A549 (cell line): ENCODE measurements around the gene NDUFB11. TPM values are rescaled to one million over a fixed set of nuclear protein-coding genes. Genes with fewer than 3 reads are reported as not detected.

ENCODE experiments used
- ATAC-seq, 2 experiments: fragments of 200-7000 bp in 1 of 2; fragments of >200 bp in 1 of 2; cut with Nextera tagmentation in 1 of 2; cut with Tn5 transposase in 1 of 2; 3 replicates each; pipeline versions ENCODE4 v1.8.0 to v1.9.1; 2018 to 2020; ENCODE audit warnings: mild to moderate bottlenecking in 1 of 2, moderate library complexity in 1 of 2
- CTCF ChIA-PET: fragments of 300-600 bp; sonication (Branson Sonifier 250); formaldehyde crosslinking; extraction: SDS; loops from one replicate; lab custom pipeline; 2021; ENCODE audit warnings: antibody characterized with exemption, inconsistent platforms; lab: Yijun Ruan, JAX
- POLR2A ChIA-PET: fragments of 350-600 bp; formaldehyde crosslinking; extraction: SDS; loops from one replicate; lab custom pipeline; 2021; ENCODE audit warnings: antibody characterized with exemption, inconsistent platforms; lab: Yijun Ruan, JAX
- DNase-seq, 2 experiments: peaks; one replicate each; pipeline versions ENCODE4 v3.0.0 to v3.0.0-alpha.2; 2011 to 2016; ENCODE audit warnings: low read depth in 1 of 2, low spot score in 1 of 2
- FAIRE-seq: peaks from 2 replicates; lab custom pipeline; 2011; peaks lifted over from hg19 to GRCh38; lab: Jason Lieb, UNC
- H3K27ac ChIP-seq, 2 experiments: fragments of >200 bp; sonication (Bioruptor Twin); formaldehyde crosslinking; 3 replicates each; pipeline ENCODE4 v1.5.1; 2016 to 2017
- H3K4me1 ChIP-seq: fragments of >200 bp; sonication (Bioruptor Twin); formaldehyde crosslinking; 3 replicates; pipeline ENCODE4 v1.6.1; 2016
- H3K4me2 ChIP-seq: fragments of >200 bp; sonication (Bioruptor Twin); formaldehyde crosslinking; 3 replicates; pipeline ENCODE4 v1.6.1; 2016
- H3K4me3 ChIP-seq: fragments of >200 bp; sonication (Bioruptor Twin); formaldehyde crosslinking; 3 replicates; pipeline ENCODE4 v1.5.1; 2016
- H3K9me3 ChIP-seq: fragments of >200 bp; sonication (Bioruptor Twin); formaldehyde crosslinking; 3 replicates; pipeline ENCODE4 v1.6.1; 2016
- CBX2 ChIP-seq: fragments of 200-600 bp; sonication (generic); IDR thresholded peaks from 2 replicates; pipeline ENCODE4 v1.6.1; 2016; ENCODE audit warnings: low read depth, mild to moderate bottlenecking, borderline replicate concordance
- CEBPB ChIP-seq, 2 experiments: fragments of >200 bp in 1 of 2; sonication (Bioruptor Twin) in 1 of 2; formaldehyde crosslinking in 1 of 2; IDR thresholded peaks; 2 replicates each; pipeline ENCODE4 v1.6.1; 2012 to 2016
- CHD2 ChIP-seq: fragments of 150-350 bp; IDR thresholded peaks from 2 replicates; pipeline ENCODE4 v1.6.1; 2014; ENCODE audit warnings: low read length; ENCODE audit not compliant: partially characterized antibody
- EHF ChIP-seq: fragments of 250-450 bp; sonication (Bioruptor Pico); IDR thresholded peaks from 2 replicates; pipeline ENCODE4 v1.5.0; 2020; ENCODE audit warnings: mild to moderate bottlenecking
- EP300 ChIP-seq, 2 experiments: fragments of >200 bp; sonication (Bioruptor Twin); formaldehyde crosslinking; IDR thresholded peaks; 2 replicates in 1 of 2; 3 replicates in 1 of 2; pipeline ENCODE4 v1.6.1; 2016 to 2017
- ESRRA ChIP-seq: fragments of 150-350 bp; IDR thresholded peaks from 2 replicates; pipeline ENCODE4 v1.6.1; 2014; ENCODE audit warnings: mild to moderate bottlenecking, low read length, borderline replicate concordance
- HOXA7 ChIP-seq: fragments of 250-450 bp; sonication (Bioruptor Pico); IDR thresholded peaks from 2 replicates; pipeline ENCODE4 v1.5.0; 2020; ENCODE audit warnings: mild to moderate bottlenecking, moderate library complexity
- KDM1A ChIP-seq: fragments of 200-600 bp; sonication (generic); IDR thresholded peaks from 2 replicates; pipeline ENCODE4 v1.6.1; 2016; ENCODE audit warnings: low read depth, mild to moderate bottlenecking
- MAFK ChIP-seq: fragments of 450-650 bp; IDR thresholded peaks from 2 replicates; pipeline ENCODE4 v1.6.1; 2014; ENCODE audit not compliant: partially characterized antibody
- MYC ChIP-seq: IDR thresholded peaks from 2 replicates; pipeline ENCODE4 v1.6.1; 2012; ENCODE audit warnings: mild to moderate bottlenecking, inconsistent platforms, low read length, improper control_type of control experiment, borderline replicate concordance
- NFE2L2 ChIP-seq: fragments of 150-350 bp; conservative IDR thresholded peaks from 2 replicates; pipeline ENCODE4 v1.6.1; 2014; ENCODE audit warnings: low read length
- NR3C1 ChIP-seq: fragments of >200 bp; sonication (Bioruptor Twin); formaldehyde crosslinking; IDR thresholded peaks from 3 replicates; pipeline ENCODE4 v1.6.1; 2017
- PHF8 ChIP-seq: fragments of 200-600 bp; sonication (generic); IDR thresholded peaks from 2 replicates; pipeline ENCODE4 v1.6.1; 2016; ENCODE audit warnings: low read depth, mild to moderate bottlenecking, antibody characterized with exemption, moderate library complexity, borderline replicate concordance
- POLR2A ChIP-seq: IDR thresholded peaks from 2 replicates; pipeline ENCODE4 v1.6.1; 2012; ENCODE audit warnings: mild to moderate bottlenecking, low read length
- POLR2AphosphoS2 ChIP-seq: conservative IDR thresholded peaks from 2 replicates; pipeline ENCODE4 v1.6.1; 2012; ENCODE audit warnings: low read length, improper control_type of control experiment, inconsistent platforms
- RCOR1 ChIP-seq: fragments of 150-350 bp; IDR thresholded peaks from 2 replicates; pipeline ENCODE4 v1.6.1; 2014; ENCODE audit warnings: antibody characterized with exemption, low read length, low read depth
- RFX5 ChIP-seq: fragments of 450-650 bp; IDR thresholded peaks from 2 replicates; pipeline ENCODE4 v1.7.1; 2014; ENCODE audit warnings: antibody characterized with exemption, mild to moderate bottlenecking, moderate library complexity
- RNF2 ChIP-seq: fragments of 200-600 bp; sonication (generic); IDR thresholded peaks from 2 replicates; pipeline ENCODE4 v1.6.1; 2016; ENCODE audit warnings: low read depth, mild to moderate bottlenecking, antibody characterized with exemption, moderate library complexity, borderline replicate concordance
- SMC3 ChIP-seq: fragments of >200 bp; sonication (Bioruptor Twin); formaldehyde crosslinking; IDR thresholded peaks from 3 replicates; pipeline ENCODE4 v1.6.1; 2018; ENCODE audit warnings: inconsistent platforms
- SREBF2 ChIP-seq: fragments of 450-650 bp; IDR thresholded peaks from 2 replicates; pipeline ENCODE4 v1.6.1; 2014; ENCODE audit warnings: mild to moderate bottlenecking, moderate library complexity
- USF2 ChIP-seq: fragments of 450-650 bp; IDR thresholded peaks from 2 replicates; pipeline ENCODE4 v1.6.1; 2014; ENCODE audit warnings: antibody characterized with exemption
- ZC3H11A ChIP-seq: fragments of 450-650 bp; IDR thresholded peaks from 2 replicates; pipeline ENCODE4 v1.6.1; 2014; ENCODE audit warnings: antibody characterized with exemption, mild to moderate bottlenecking
- ZSCAN20 ChIP-seq: fragments of 250-450 bp; sonication (Bioruptor Pico); IDR thresholded peaks from 2 replicates; pipeline ENCODE4 v1.8.0; 2022; ENCODE audit warnings: mild to moderate bottlenecking, moderate library complexity
- WGBS: methylation state at CpG from one replicate; pipeline ENCODE4 v1.1.6; 2017; ENCODE audit errors: missing lambda C conversion rate; 5-methylcytosine and 5-hydroxymethylcytosine counted together
- polyA plus RNA-seq, 4 experiments: library from polyadenylated mRNA; depleted of rRNA in 3 of 4; stranded (reverse); fragments of >200 nt; fragmentation: RNase III in 1 of 4; extraction: RNeasy Plus Mini Kit Qiagen cat#74134 plus additional on column Dnase treatment in 1 of 4; gene quantifications; 2 replicates in 3 of 4; 3 replicates in 1 of 4; pipeline ENCODE4 v1.2.3, GENCODE V29; 2011 to 2017
- TF ChIP-seq, protein P1 (sequence below): IDR thresholded peaks from 2 replicates; pipeline ENCODE4 v1.6.1; 2012
- TF ChIP-seq, protein P2 (sequence below): fragments of >200 bp; sonication (Bioruptor Twin); formaldehyde crosslinking; IDR thresholded peaks from 3 replicates; pipeline ENCODE4 v1.6.1; 2016
- TF ChIP-seq, protein P3 (sequence below): fragments of >200 bp; sonication (Bioruptor Twin); formaldehyde crosslinking; IDR thresholded peaks from 2 replicates; pipeline ENCODE4 v1.6.1; 2016
- TF ChIP-seq, protein P4 (sequence below): IDR thresholded peaks from 2 replicates; pipeline ENCODE4 v1.6.1; 2012

NDUFB11 gene
- polyA plus RNA-seq, 2 of the 4 experiments (the other 2 are of a cell fraction): 84.5 to 147 TPM

- no peak for DNase-seq
- Histone ChIP-seq H3K4me3 (no peak overlapping the region), H3K4me2 (no peak overlapping the region), H3K9me3 (no peaks in the 10 kb centered on the region), H3K4me1 (no peaks in the 10 kb centered on the region), H3K27ac (no peak overlapping the region)
- CTCF ChIA-PET: interaction anchor here (1.6 kb wide), 1 partner anchor 342 kb away, joined by 4 read pairs; no protein-coding TSS in a partner anchor
- ATAC-seq: no peak
- WGBS: 100% methylated on average over 4 of the region's 10 CpGs
- TF ChIP-seq EHF (CRISPR knock-in tag): no peak
- TF ChIP-seq SMC3: no peak
- TF ChIP-seq KDM1A: no peak
- no peak for TF ChIP-seq CBX2
- no peak for TF ChIP-seq EP300 (IDR thresholded peaks at IDR 0.05)
- FAIRE-seq: no peak
- POLR2A ChIA-PET: no interaction called here
These were observed 36.8 kb upstream of the NDUFB11 start for GRCh38 chrX:47181301-47181700.

DNA sequence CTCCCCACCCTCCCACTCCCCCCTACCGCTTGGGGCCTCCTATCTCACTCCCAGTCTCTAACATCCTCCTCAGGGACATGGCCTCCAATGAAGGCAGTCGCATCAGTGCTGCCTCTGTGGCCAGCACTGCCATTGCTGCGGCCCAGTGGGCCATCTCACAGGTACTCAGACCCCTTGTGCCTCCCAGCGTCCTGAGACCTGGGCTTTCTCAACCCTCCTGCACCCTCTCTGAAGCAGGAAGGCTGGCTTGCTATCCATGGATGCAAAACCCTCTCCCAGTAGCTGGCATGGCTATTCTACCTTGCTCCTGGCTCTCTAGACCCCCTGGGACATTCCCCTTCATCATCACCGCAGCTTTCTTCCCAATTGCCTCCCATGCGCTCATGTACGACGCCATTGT is 35.8 kb upstream of the NDUFB11 start:
- Histone ChIP-seq H3K27ac (no peak overlapping the region), H3K9me3 (no peaks in the 10 kb centered on the region), H3K4me1 (no peaks in the 10 kb centered on the region), H3K4me2 (no peak overlapping the region), H3K4me3 (no peak overlapping the region)
- ATAC-seq (no peak), FAIRE-seq (no peak), DNase-seq (no peak)
- ChIA-PET CTCF (no interaction called here), POLR2A (no interaction called here)
- TF ChIP-seq, protein P1, sequence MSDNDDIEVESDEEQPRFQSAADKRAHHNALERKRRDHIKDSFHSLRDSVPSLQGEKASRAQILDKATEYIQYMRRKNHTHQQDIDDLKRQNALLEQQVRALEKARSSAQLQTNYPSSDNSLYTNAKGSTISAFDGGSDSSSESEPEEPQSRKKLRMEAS: no peak
- TF ChIP-seq MYC (no peak), KDM1A (no peak), EP300 (IDR thresholded peaks at IDR 0.05) (no peak), NFE2L2 (no peak), SREBF2 (no peak), POLR2A (no peak), ZSCAN20 (no peak), RFX5 (no peak), RCOR1 (no peak), MAFK (no peak), POLR2AphosphoS2 (no peak), ZC3H11A (no peak), CHD2 (no peak)
- TF ChIP-seq, protein P2, sequence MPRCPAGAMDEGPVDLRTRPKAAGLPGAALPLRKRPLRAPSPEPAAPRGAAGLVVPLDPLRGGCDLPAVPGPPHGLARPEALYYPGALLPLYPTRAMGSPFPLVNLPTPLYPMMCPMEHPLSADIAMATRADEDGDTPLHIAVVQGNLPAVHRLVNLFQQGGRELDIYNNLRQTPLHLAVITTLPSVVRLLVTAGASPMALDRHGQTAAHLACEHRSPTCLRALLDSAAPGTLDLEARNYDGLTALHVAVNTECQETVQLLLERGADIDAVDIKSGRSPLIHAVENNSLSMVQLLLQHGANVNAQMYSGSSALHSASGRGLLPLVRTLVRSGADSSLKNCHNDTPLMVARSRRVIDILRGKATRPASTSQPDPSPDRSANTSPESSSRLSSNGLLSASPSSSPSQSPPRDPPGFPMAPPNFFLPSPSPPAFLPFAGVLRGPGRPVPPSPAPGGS: no peak
- 98% methylated on average over 8 of the region's 8 CpGs for WGBS

DNA sequence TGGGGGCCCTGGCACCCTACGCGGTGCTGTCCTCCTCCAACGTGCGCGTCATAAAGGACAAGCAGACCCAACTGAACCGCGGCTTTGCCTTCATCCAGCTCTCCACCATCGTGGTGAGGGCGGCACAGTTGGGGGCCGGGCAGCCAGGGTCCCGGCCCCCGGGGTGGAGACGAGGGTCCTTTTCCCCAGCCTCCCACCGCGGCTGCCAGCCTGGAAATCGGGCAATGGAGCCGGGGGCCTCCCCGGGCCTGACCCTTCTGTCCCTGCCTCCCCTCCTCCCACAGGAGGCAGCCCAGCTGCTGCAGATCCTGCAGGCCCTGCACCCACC is 35.4 kb upstream of the NDUFB11 start:
- ChIA-PET CTCF (no interaction called here), POLR2A (no interaction called here)
- H3K27ac ChIP-seq: no peak overlapping the region
- no peaks in the 10 kb centered on the region for H3K9me3 ChIP-seq
- no peak for ATAC-seq
- TF ChIP-seq, protein P3, sequence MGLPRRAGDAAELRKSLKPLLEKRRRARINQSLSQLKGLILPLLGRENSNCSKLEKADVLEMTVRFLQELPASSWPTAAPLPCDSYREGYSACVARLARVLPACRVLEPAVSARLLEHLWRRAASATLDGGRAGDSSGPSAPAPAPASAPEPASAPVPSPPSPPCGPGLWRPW: no peak
- TF ChIP-seq USF2: no peak
- TF ChIP-seq ESRRA: no peak
- no peak for TF ChIP-seq CEBPB (IDR thresholded peaks at IDR 0.05)
- TF ChIP-seq HOXA7: no peak
- TF ChIP-seq, protein P4, sequence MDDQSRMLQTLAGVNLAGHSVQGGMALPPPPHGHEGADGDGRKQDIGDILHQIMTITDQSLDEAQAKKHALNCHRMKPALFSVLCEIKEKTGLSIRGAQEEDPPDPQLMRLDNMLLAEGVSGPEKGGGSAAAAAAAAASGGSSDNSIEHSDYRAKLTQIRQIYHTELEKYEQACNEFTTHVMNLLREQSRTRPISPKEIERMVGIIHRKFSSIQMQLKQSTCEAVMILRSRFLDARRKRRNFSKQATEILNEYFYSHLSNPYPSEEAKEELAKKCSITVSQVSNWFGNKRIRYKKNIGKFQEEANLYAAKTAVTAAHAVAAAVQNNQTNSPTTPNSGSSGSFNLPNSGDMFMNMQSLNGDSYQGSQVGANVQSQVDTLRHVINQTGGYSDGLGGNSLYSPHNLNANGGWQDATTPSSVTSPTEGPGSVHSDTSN: no peak
- no peak for TF ChIP-seq RFX5
- TF ChIP-seq NFE2L2: no peak
- TF ChIP-seq NR3C1: no peak
- TF ChIP-seq RNF2: no peak
- TF ChIP-seq PHF8: no peak
- WGBS: 97% methylated on average over 13 of the region's 18 CpGs
- no peak overlapping the region for H3K4me2 ChIP-seq
- no peaks in the 10 kb centered on the region for H3K4me1 ChIP-seq
- FAIRE-seq: no peak
- no peak for DNase-seq
- H3K4me3 ChIP-seq: no peak overlapping the region
